WI38 (cell line): ENCODE results near the gene KLHL11.
A peak's percentile ranks its signal among the peaks of the same experiment; 100 is the strongest.
"Not testable (repeated sequence)": the region's sequence is repeated elsewhere in the genome, so short reads cannot be mapped to it uniquely, and the experiment has no call there.

ENCODE experiments used
- H3K4me3 ChIP-seq: 2 replicates; pipeline ENCODE4 v1.5.1; 2011; ENCODE audit warnings: low read depth, mild to moderate bottlenecking, control low read depth, low read length
- TF ChIP-seq, protein P1 (sequence below): IDR thresholded peaks from 2 replicates; pipeline ENCODE4 v1.5.1; 2012; ENCODE audit warnings: low read depth, mild to moderate bottlenecking, control low read depth, low read length

The KLHL11 gene

DNA sequence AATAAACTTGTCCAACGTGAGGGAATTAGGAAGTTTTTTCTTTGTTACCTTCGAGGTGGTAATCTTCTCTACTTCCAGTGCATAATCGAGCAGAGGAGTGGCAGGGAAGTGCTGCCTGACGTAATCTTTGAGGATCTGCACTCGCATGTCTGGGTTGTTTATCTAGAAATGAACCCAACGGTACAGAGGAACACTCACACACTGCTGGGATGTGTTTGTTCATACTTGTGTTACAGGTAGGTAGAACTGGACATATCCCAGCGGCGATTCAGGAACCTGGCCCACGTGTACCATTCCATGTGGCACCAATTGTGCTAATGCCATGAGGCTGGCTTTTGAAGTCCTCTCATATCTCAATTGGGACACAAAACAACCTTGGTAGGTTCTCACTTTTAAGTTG is 4.2 kb upstream of the KLHL11 start:
- TF ChIP-seq, protein P1, sequence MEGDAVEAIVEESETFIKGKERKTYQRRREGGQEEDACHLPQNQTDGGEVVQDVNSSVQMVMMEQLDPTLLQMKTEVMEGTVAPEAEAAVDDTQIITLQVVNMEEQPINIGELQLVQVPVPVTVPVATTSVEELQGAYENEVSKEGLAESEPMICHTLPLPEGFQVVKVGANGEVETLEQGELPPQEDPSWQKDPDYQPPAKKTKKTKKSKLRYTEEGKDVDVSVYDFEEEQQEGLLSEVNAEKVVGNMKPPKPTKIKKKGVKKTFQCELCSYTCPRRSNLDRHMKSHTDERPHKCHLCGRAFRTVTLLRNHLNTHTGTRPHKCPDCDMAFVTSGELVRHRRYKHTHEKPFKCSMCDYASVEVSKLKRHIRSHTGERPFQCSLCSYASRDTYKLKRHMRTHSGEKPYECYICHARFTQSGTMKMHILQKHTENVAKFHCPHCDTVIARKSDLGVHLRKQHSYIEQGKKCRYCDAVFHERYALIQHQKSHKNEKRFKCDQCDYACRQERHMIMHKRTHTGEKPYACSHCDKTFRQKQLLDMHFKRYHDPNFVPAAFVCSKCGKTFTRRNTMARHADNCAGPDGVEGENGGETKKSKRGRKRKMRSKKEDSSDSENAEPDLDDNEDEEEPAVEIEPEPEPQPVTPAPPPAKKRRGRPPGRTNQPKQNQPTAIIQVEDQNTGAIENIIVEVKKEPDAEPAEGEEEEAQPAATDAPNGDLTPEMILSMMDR = no peak
- no peak overlapping the region for H3K4me3 ChIP-seq

DNA sequence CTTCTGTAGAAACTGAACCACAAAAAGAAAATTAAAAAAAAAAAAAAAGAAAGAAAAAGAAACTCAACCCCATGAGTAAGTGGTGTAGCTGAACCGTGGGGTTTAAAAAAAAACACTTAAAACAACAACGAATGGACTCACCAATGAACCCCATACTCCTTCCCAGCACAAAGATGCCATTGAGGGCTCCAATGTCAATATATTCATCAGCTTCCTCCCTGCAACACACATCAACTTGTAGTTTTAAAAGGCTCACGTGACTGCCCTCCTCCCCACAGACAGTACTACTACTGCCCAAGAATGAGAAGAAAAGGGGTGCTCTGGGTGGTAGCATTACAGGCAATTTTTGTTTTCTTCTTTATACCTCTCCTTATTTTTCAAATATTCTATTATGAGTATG is 3.3 kb upstream of the KLHL11 start:
- TF ChIP-seq, protein P1 = no peak
- no peak overlapping the region for H3K4me3 ChIP-seq

DNA sequence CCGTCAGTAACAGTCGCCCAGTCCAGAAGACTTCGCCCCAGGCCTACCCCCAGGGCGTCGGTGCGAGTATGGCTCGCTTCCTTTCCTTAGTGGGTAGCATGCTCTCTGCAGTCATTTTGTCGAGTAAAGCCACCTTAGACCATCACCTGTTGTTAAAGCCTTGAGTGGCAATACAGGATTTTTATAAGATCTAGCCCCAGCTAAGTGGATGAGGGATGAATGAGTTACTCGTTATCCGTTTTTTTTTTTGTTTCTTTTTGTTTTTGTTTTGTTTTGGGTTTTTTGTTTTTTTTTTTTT is 322 bp upstream of the KLHL11 start:
- TF ChIP-seq, protein P1 = no peak

DNA sequence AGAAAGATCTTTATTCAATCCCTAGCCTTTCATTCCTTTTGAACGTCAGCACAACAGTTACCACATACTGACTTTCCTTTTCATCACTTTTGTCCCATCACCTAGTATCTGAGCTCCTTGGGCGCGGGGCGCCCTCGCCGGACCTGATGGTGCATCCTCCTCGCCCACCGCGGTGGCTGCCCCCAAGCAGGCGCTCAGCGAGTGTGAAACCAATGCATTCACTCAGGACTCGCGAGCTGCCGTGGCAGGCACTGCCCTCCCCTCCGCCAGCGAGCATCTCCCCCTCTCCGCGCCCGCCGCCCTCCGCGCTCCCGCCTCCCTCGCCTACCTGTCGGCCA is 756 bp downstream of the KLHL11 start:
- H3K4me3 ChIP-seq = peak overlapping the region; percentile 90
- TF ChIP-seq, protein P1 = no peak

More for the DNA sequence above, 322 bp upstream of the KLHL11 start:
- peak overlapping the region; percentile 24; the same call in 1 of the 2 replicates for H3K4me3 ChIP-seq

DNA sequence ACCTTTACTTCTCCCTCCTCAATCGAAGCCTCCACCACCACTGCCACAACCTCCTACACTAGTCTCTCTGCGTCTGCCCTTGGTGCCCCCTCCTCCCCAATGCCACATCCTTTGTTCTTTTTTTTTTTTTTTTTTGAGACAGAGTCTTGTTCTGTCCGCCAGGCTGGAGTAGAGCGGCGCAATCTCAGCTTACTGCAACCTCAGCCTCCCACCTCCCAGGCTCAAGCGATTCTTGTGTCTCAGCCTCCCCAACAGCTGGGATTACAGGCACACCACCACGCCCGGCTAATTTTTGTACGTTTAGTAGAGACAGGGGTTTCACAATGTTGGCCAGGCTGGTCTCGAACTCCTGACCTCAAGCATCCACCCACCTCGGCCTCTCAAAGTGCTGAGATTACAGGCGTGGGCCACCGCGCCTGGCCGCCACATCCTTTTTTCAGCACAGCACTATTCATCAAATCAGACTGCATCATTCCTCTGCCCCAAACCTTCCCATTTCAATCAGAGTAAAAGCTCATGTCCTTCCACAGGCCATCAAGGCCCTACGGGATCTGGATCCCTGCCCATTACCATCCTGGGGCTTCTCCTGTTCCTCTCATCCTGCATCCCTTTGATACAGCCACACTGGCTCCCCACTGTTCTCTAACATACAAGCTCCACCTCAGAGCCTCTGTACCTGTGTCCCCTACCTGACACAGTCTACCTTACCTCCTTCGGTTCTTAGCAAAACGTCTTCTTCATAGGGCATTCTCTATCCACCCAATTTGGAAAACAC is 2.0 kb downstream of the KLHL11 start:
- TF ChIP-seq, protein P1 = no peak
- peak overlapping the region; percentile 90 for H3K4me3 ChIP-seq

DNA sequence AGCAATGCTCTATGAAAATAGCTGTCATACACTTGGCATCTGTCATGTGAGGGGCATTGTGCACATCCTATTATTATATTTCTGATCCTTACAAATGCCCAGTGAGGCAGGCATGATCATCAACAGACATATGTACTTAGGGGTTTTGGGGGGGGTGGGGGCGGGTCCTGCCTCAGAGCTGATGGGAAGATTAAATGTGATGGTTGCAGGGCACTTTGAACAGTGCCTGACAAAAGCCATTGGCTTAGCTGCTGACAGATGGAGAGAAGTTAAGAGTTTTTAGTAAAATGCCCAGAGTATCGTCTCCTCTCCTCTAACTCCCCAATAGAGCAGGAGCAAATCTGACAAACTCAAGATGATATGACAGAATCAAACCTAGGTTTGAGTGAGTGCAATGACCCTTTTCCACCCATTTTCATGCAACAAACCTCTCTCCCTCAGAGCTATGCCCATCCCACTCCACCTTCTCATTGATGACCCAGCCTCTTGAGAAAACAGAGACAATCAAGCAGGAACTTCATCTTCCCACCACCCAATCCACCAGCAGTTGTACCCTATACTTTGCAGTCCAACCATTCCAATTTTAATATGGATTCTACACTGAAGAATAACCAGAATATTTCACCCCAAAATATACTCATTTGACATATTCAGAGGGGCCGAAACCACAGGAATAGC is 4.8 kb downstream of the KLHL11 start:
- TF ChIP-seq, protein P1 = no peak
- no peak overlapping the region for H3K4me3 ChIP-seq

DNA sequence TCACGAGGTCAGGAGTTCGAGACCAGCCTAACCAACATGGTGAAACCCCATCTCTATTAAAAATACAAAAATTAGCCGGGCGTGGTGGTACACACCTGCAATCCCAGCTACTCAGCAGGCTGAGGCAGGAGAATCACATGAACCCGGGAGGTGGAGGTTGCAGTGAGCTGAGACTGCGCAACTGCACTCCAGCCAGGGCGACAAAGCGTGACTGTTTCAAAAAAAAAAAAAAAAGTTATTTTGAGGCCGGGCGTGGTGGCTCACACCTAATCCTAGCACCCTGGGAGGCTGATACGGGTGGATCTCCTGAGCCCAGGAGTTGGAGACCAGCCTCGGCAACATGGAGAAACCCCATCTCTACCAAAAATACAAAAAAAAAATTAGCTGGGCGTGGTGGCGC is 13.8 kb downstream of the KLHL11 start:
- not testable (repeated sequence) for H3K4me3 ChIP-seq
